ENCODE measurements around the gene DLL3. TPM values are rescaled to one million over a fixed set of nuclear protein-coding genes. Genes with fewer than 3 reads are reported as not detected.

The DLL3 gene
- total and polyA plus RNA-seq, 10 donors, result 0.16 to 0.68 (median 0.52) TPM; not detected in 5

DNA sequence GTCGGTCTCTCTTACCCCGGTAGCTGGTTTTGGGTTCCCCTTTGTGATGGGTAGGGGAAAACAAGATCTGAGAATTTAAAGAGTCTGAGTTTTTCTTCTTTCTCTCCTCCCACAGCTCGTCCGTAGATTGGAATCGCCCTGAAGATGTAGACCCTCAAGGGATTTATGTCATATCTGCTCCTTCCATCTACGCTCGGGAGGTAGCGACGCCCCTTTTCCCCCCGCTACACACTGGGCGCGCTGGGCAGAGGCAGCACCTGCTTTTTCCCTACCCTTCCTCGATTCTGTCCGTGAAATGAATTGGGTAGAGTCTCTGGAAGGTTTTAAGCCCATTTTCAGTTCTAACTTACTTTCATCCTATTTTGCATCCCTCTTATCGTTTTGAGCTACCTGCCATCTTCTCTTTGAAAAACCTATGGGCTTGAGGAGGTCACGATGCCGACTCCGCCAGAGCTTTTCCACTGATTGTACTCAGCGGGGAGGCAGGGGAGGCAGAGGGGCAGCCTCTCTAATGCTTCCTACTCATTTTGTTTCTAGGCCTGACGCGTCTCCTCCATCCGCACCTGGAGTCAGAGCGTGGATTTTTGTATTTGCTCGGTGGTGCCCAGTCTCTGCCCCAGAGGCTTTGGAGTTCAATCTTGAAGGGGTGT, 9.1 kb downstream of the DLL3 start:
- peaks cover 2 to 91% (median 53%) of the 10 kb centered on the region in 7 donors for H3K27me3 ChIP-seq (replicated peaks in 1 of 7)
- 49 to 59% (median 54%) methylated on average over 24 of the region's 24 CpGs for WGBS, 5 donors
- no peaks in the 10 kb centered on the region for H3K36me3 ChIP-seq
- no peaks in the 10 kb centered on the region for H3K9me3 ChIP-seq
- peak overlapping the region in 6 of 8 donors; percentile 44 to 74 (median 50) for H3K4me3 ChIP-seq
- H3K4me1 ChIP-seq, result peaks cover 0 to 20% (median 16%) of the 10 kb centered on the region in 6 donors
- DNase-seq, result no peak
- no peak overlapping the region for H3K27ac ChIP-seq
- intact Hi-C loops (cut with DNase I; ENCODE audit: low total_unique reads), result no loop called here
- TF ChIP-seq POLR2A (IDR thresholded peaks at IDR 0.05) (no peak), POLR2AphosphoS5 (IDR thresholded peaks at IDR 0.05) (no peak)
- TF ChIP-seq, protein P1, sequence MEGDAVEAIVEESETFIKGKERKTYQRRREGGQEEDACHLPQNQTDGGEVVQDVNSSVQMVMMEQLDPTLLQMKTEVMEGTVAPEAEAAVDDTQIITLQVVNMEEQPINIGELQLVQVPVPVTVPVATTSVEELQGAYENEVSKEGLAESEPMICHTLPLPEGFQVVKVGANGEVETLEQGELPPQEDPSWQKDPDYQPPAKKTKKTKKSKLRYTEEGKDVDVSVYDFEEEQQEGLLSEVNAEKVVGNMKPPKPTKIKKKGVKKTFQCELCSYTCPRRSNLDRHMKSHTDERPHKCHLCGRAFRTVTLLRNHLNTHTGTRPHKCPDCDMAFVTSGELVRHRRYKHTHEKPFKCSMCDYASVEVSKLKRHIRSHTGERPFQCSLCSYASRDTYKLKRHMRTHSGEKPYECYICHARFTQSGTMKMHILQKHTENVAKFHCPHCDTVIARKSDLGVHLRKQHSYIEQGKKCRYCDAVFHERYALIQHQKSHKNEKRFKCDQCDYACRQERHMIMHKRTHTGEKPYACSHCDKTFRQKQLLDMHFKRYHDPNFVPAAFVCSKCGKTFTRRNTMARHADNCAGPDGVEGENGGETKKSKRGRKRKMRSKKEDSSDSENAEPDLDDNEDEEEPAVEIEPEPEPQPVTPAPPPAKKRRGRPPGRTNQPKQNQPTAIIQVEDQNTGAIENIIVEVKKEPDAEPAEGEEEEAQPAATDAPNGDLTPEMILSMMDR (IDR thresholded peaks at IDR 0.05 in 8 of 11, conservative IDR thresholded peaks at IDR 0.05 in 3 of 11), result no peak

DNA sequence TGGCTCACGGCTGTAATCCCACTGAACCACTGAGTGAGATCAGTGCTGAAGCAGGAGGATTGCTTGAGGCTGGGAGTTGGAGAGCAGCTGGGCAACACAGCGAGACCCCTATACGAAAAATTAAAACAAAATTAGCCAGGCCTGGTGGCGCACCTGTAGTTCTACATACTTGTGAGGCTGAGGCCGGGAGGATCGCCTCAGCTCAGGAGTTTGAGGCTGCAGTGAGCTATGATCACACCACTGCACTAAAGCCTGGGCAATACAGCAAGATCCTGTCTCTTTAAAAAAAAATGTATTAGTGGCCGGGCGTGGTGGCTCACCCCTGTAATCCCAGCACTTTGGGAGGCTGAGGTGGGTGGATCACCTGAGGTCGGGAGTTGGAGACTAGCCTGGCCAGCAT, 9.9 kb downstream of the DLL3 start:
- Histone ChIP-seq H3K36me3 (no peaks in the 10 kb centered on the region), H3K27me3 (replicated peaks in 1 of 7) (peaks cover 2 to 91% (median 53%) of the 10 kb centered on the region in 7 donors), H3K27ac (no peak overlapping the region), H3K4me3 (no peak overlapping the region), H3K9me3 (no peaks in the 10 kb centered on the region), H3K4me1 (peaks cover 0 to 15% (median 12%) of the 10 kb centered on the region in 6 donors)
- intact Hi-C loops (cut with DNase I; ENCODE audit: low total_unique reads), result no loop called here
- no peak for DNase-seq
- WGBS, 5 donors, result 89 to 95% (median 89%) methylated on average over 9 of the region's 9 CpGs
- TF ChIP-seq, protein P1 (IDR thresholded peaks at IDR 0.05 in 8 of 11, conservative IDR thresholded peaks at IDR 0.05 in 3 of 11), result no peak
- TF ChIP-seq POLR2AphosphoS5 (IDR thresholded peaks at IDR 0.05), result no peak

DNA sequence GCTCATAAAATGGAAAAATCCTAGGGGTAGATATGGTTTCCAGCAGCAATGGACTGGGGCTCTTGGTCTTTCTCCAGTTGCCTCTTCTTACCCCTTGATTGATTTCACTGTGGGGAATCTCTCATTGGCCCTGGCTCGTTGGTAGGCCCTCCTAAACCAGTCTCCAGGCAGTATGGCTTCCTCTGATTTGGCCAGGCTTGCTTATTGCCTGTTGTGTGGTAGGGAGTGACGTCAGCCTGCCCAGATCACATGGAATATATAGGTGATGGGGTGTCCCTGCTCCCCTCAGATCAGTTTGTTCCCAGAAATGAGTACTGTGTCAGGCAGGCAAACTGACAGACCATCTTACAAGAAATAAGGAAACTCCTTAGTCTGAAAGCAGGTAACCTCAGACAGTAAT, 10.5 kb downstream of the DLL3 start:
- TF ChIP-seq POLR2A (IDR thresholded peaks at IDR 0.05) (no peak), POLR2AphosphoS5 (IDR thresholded peaks at IDR 0.05) (no peak)
- TF ChIP-seq, protein P1 (IDR thresholded peaks at IDR 0.05 in 8 of 11, conservative IDR thresholded peaks at IDR 0.05 in 3 of 11), result no peak
- DNase-seq, result no peak
- H3K36me3 ChIP-seq, result no peaks in the 10 kb centered on the region
- H3K4me3 ChIP-seq, result no peak overlapping the region
- H3K9me3 ChIP-seq, result no peaks in the 10 kb centered on the region
- H3K27me3 ChIP-seq (replicated peaks in 1 of 7), result peaks cover 2 to 91% (median 53%) of the 10 kb centered on the region in 7 donors
- 52 to 70% (median 61%) methylated on average over 2 of the region's 2 CpGs for WGBS, 5 donors
- H3K27ac ChIP-seq, result no peak overlapping the region
- peaks cover 0 to 15% (median 12%) of the 10 kb centered on the region in 6 donors for H3K4me1 ChIP-seq
- intact Hi-C loops (cut with DNase I; ENCODE audit: low total_unique reads), result no loop called here

DNA sequence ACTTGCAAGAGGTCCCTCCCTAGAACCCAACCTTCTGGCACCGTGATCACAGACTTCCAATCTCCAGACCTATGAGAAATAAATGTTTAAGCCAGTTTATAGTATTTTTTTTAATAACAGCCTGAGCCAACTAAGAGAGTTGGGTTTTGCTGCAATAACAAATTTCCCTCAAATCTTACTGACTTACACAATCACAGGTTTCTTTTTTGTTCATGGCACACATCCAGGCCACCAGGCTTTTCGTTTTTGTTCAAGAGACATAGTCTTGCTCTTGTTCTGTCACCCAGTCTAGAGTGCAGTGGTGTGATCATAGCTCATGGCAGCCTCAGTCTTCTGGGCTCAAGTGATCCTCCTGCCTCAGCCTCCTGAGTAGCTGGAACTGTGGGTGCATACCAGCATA, 14.2 kb downstream of the DLL3 start:
- Histone ChIP-seq H3K4me1 (peaks cover 11 to 20% (median 17%) of the 10 kb centered on the region in 6 donors), H3K27me3 (replicated peaks in 1 of 7) (peaks cover 2 to 91% (median 45%) of the 10 kb centered on the region in 7 donors), H3K4me3 (no peak overlapping the region), H3K36me3 (no peaks in the 10 kb centered on the region), H3K9me3 (no peaks in the 10 kb centered on the region), H3K27ac (no peak overlapping the region)
- intact Hi-C loops (cut with DNase I; ENCODE audit: low total_unique reads), result no loop called here
- TF ChIP-seq POLR2A (IDR thresholded peaks at IDR 0.05), result no peak
- TF ChIP-seq POLR2AphosphoS5 (IDR thresholded peaks at IDR 0.05), result no peak
- TF ChIP-seq, protein P1 (IDR thresholded peaks at IDR 0.05 in 8 of 11, conservative IDR thresholded peaks at IDR 0.05 in 3 of 11), result no peak
- DNase-seq, result no peak
- WGBS, 5 donors, result 44 to 65% (median 53%) methylated on average over 2 of the region's 2 CpGs

Measured in spleen (tissue), 11 donors.